Hepatocyte (in vitro differentiated cells): ENCODE measurements around the gene HDAC1.

Source experiments
- CTCF ChIP-seq: fragments of 200-600 bp; sonication (generic); IDR thresholded peaks from 2 replicates; pipeline ENCODE4 v1.5.1; 2016; ENCODE audit warnings: antibody characterized with exemption, mild to moderate bottlenecking; ENCODE audit not compliant: poor library complexity
- EZH2 ChIP-seq: fragments of 200-600 bp; sonication (generic); IDR thresholded peaks from 2 replicates; pipeline ENCODE4 v1.6.1; 2016; ENCODE audit warnings: antibody characterized with exemption, mild to moderate bottlenecking, borderline replicate concordance
- EZH2phosphoT487 ChIP-seq: fragments of 200-600 bp; sonication (generic); IDR thresholded peaks from one replicate; pipeline ENCODE4 v1.6.1; 2018; ENCODE audit warnings: antibody characterized with exemption, mild to moderate bottlenecking, low read depth, moderate library complexity; ENCODE audit not compliant: unreplicated experiment, severe bottlenecking

GRCh38 chr1:32376199-32376598 lies 84.3 kb downstream of the HDAC1 start:
- TF ChIP-seq EZH2phosphoT487 (no peak), CTCF (no peak), EZH2 (no peak)
